Activated effector memory CD4-positive, alpha-beta T cell treated with Interleukin-2 at 50 U/mL for 16 hours (primary cell): ENCODE results near the gene MOCS1.

Experiments used
- DNase-seq: peaks from one replicate; pipeline ENCODE4 v3.0.0-alpha.2; 2020

MOCS1 gene

DNA sequence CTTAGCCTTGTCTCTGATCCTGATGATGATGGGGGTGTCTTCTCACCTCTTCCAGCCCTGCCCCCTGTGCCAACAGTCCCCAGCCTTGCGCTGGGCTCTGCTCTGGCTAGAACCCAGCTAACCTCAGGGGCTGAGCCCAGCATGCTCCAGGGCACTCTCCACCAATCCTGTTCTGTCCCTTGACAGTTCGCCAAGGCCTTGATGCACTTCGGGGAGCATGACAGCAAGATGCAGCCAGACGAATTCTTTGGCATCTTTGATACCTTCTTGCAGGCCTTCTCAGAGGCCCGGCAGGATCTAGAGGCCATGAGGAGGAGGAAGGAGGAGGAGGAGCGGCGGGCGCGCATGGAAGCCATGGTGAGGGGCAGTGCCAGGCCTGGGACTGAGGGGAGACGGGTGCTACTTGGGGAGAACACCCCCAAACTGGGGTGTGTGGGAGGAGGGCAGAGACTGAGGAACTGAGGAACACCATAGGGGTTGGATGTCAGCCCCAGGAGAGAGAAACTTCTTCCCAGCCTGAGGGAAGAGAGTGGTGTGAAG is 33.1 kb downstream of the MOCS1 start:
- DNase-seq = no peak

DNA sequence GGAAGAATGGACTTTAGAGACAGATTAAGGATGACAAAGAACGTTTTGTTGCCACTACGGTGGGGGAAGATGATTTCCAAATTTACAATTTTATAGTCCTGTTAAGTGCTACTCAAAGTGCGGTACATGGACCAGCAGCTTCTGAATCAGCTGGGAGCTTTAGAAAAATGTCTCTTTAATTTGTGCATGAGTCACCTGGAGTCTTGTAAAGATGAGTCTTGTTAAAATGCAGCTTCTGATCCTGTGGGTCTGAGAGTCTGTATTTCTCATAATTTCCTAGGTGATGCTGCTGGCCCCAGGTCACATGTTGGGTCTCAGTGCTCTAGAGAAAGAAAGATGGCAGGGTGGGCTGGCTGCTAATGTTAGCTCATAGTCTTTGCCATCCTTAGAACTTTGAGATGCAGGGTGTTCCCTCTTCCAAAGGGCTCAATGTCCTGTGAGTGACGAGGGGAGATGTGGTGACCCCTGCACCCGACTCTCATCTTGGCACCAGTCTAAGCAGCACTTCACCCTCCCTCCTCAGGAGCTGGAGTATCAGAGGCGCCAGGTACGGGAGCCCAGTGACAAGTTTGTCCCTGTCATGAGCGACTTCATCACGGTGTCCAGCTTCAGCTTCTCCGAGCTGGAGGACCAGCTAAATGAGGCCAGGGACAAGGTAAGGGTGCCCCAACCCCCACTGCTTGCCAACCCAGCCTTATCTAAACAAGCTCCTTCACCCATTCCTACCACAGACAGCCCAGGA is 34.5 kb downstream of the MOCS1 start:
- DNase-seq = no peak

DNA sequence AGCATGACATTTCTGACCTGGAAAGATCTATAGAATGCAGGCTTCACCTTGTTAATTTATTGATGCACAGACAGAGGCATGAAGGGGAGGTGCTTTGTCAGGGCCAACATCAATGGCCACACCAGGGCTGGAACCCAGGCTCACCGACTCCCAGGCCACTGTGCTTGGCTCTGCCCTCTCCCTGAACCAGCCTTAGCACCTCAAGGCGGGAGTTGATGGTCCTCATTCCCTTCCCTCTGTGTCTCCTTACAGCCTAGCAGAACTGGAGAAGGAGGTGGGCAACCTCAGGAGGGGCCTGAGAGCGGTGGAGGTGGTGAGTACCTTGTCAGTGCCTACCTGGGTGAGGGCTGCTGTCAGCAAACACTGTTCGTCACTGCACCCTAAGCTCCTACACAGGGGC is 35.6 kb downstream of the MOCS1 start:
- DNase-seq = no peak

DNA sequence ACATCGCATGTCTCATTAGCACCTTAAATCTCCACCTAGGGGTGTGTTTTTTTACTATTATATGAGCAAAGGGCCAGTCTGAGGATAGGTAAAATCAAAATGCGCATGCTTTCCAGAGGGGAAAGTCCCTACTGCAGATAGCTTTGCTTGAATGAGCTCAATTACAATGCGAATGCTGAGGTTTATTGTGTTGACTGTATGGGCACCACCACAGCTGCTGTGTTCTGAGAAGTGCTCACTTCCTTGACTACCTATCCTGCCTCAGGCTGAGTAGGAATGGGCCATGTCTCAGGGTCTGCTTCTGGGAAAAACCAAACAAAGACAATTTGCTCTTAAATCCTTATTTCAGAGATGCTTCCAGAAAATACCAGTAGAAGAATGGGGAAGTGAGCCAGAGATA is 36.6 kb downstream of the MOCS1 start:
- no peak for DNase-seq

DNA sequence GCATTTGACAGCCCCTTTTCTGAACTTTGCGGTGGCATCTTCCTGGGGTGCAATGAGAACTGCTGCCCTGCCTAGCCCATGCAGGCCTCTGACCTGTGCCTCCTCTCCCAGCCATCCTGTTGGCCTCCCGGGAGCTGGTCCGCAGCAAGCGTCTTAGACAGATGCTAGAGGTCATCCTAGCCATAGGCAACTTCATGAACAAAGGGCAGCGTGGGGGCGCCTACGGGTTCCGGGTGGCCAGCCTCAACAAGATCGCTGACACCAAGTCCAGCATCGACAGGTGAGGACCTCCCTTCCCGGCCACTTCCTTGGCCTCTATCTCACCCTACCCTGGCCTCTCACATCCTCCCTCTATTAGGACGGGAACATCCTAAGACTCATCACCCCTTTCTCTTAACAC is 37.6 kb downstream of the MOCS1 start:
- DNase-seq = no peak

DNA sequence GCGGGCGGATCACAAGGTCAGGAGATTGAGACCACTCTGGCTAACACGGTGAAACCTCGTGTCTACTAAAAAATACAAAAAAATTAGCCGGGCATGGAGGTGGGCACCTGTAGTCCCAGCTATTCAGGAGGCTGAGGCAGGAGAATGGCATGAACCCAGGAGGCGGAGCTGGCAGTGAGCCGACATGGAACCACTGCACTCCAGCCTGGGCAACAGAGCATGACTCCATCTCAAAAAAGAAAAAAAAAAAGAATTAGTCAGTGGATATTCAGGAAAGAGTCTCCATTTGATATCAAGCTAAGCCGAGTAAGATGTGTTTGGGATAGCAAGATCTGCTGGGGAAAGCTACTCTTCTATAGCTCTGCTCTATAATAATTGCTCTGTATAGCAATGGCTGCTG is 41.0 kb downstream of the MOCS1 start:
- no peak for DNase-seq

DNA sequence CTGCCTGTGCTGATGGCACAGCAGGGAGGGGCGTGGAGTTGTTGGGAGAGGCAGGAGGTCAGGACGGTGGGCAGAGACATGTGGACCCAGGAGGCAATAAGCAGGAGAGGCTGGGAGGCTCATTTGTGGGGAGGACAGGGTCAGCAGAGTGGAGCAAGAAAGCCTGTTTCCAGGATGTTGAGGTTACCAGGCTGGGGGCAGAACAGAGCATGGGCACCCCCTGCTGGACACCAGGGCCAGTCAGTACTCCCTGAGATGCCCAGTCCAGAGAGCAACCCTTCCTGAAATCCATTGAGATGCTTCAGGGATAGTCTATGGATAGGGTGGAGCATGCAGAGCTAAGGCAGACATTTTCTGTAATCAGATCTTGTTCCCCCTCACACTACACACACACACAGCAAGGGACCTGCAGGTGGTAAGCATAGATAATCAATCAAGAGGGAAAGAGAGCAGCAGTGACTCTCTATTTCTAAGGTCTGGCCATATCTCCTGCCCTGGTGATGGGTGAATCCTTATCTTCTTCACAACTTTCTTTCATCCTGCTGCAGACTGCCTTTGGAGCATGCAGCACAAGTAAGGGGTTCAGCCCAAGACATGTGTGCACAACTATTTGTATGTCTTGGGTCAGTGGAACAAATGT is 41.7 kb downstream of the MOCS1 start:
- DNase-seq = no peak

DNA sequence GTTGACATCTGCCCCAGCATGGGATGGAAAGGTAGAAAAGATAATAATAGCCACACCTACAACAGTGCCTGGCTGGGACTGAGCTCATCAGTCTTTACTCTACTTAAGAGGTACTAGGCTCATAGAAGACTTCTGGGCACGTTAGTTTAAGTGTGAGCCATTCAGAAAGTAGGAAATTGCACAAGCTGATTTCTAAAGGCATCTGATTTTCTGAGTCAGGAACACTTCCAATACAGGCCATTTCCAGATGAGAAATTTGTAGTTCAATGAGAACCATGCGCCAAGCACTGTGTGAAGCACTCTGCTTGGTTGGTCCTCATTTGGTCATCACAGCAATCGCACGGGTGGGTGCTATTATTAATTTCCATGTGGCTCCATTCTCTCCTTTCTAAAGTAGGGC is 42.3 kb downstream of the MOCS1 start:
- DNase-seq = no peak

DNA sequence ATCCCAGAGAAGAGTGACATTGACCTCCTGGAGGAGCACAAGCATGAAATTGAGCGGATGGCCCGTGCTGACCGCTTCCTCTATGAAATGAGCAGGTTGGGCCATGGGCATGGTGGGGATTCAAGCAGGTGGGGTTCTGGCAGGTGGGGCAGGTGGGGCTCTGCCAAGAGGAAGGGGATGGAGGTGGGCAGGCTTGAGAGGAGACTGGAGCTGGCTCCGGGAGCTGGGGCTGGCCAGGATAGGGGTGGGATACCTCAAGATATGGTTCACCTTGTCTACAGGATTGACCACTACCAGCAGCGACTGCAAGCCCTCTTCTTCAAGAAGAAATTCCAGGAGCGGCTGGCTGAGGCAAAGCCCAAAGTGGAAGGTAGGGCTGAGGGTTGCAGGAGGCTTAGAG is 42.9 kb downstream of the MOCS1 start:
- DNase-seq = no peak

DNA sequence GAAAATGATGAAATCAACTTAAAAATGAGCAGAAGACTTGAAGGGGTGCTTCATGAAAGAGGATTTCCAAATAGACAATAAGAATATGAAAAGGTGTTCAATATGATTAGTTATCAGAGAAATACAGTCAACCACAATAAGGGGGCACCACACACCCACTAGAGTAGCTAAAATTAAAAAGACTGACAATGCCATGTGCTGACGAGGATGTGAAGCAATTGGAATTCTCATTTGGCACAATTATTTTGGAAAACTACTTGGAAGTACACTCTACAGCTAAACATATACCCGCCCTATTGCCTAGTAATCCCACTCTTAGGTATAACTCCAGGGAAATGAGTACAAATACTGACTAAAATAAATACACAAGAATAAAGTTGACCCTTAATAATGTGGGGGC is 45.0 kb downstream of the MOCS1 start:
- DNase-seq = no peak

DNA sequence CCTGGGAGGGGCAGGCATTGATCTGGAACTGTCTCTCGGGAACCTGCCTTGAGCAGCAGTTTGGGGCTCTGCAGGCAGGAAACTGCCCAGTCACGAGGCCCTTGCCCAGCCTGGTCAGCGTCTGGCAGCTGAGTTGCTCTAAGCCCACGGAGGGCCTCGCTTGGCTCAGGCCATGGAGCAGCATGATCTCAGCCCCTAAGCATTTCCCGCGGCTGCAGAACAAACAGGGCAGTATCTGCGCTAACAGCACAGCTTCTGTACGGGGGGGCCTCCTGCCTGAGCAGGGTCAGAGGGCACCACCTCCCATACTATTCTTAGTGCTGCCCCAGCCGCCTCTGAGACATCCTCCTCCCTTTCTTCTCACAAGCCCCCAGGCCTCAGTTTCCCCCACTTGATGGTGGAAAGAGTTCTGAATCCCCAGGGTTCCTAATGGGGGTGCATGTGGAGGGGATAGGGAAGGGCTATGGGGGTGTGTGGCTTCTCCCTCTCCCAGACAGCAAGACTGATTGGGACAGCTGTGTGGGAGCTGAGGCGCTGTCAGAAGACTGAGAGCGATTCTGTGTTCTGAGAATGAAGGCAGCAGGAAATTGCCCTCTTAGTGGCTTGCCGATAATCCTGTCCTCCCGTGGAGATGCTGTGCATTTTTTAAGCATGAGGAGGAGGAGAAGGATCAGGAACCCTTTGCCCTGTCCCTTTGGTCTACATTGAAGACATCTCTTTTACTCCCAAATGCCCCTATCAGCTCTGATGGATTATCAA is 46.4 kb downstream of the MOCS1 start:
- DNase-seq = no peak

DNA sequence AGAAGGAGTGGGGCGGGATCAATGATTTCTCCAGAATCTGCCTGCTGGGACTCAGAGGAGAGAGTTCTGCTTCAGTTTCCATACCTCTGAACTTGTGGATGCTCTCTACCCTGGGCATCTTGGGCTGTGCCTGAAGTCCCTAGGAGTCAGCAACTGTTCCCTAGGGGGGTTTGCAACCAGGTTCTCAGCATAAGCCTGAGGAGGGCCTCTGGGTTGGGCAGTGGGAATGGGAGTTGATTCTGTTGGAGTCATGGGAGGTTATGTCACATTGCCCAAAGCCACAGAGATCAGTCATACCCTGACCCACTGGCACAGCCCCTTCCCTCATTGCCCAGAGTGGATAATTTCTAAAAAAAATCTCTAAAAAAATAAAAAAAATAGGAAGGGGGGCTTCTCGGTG is 47.4 kb downstream of the MOCS1 start:
- DNase-seq = no peak

DNA sequence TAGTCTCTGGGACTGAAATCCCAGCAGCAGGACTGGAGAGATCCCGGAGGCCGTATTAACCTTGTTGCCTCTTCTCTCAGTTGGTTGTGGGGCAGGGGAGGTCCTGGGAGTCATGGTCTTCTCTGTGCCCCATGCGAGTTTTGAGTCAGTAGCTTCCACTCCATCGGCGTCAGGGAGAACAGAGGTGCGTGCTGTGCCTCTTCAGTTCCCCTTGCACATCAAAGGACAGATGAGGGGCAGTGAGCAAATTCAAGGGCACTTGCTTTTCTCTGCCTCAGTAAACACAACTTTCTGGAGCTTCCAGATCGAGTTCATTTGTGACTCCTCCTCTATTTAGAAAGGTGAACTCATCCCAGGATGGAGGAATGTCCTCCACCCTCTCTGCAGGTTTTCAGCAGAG is 48.6 kb downstream of the MOCS1 start:
- DNase-seq = no peak

DNA sequence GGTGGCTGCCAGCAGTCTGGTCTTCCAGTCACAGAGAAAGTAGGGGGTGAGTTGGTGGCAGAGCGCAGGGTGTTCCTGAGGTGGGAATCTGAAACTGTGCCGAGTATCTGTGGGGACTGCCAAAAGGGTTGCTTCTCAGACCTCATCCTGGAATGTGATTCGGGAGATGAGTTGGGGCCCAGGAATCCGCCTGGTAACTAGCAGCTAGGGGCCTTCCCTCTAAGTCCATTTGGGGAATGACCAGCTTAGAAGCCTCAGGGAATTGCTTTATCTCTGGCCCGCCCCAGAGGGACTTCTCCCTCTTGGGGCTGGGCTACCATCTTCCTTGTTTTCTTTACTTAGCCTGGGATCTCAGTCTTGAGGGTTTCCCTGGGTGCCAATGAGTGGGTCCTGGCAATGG is 49.6 kb downstream of the MOCS1 start:
- DNase-seq = no peak

DNA sequence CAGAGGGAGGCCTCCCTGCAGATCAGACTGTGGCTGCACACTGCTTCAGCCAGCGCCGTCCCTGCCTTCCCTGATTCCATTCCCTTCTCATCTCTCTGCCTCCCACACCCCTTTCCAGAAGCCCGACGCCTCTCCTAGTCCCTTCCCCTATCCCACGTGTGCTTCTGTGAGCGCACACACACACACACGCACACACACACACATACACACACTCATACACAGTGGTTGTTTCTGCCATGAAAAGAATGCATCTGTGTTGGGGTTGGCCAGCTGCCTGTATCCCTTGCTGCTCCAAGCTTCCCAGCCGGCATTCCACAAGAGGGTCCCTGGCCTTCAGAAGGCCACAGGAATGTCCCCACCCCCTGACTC is 51.7 kb downstream of the MOCS1 start:
- DNase-seq = no peak

DNA sequence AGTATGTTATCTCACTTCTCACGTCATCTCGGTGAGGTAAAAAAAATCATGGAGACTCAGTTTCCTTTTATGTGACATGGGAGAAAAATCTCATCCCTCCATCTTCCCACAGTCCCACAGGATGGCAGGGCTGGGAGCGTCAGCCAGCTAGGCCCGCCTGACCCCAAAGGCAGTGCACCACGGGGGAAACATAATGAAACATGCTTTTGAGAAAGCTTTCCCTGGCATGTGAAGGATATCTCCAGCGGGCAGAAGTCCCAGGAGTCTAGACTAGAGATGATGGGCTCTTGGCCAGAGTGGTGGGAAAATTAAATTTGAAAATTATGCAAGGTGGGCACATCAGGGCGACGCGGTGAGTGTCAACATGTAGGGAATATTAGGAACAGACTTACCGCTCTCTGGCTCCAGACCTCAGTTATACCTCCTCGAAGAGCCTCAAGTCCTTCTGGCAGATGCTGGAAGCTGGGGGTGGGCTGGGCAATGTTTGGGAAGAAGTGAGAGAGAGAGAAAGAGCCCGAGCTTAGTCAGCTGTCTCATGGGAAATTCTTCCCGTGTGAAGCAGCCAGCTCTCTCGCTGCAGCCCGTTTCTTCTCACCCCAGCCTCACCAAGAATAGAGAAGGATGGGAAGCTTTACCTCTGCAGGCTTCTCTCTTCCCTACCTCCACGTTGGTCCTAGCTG is 52.3 kb downstream of the MOCS1 start:
- DNase-seq = no peak

DNA sequence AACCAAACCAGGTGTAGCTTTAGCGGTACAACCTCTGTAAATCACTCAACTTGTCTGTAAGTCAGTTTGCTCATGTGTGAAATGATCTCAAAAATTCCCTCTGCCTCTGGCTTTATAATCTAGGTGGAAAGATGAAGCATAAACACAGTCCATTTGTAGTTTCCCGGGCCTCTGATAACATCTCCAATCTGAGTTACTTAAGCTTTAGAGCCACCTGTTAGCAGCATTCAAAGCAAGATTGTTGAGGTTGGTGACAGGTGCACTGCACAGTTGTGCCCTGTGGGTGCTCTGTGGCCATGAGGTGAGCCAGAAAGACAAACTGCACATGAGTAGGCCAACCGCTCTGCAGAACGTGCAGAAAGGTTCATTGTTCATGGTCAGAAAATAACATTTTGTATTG is 53.7 kb downstream of the MOCS1 start:
- DNase-seq = no peak

DNA sequence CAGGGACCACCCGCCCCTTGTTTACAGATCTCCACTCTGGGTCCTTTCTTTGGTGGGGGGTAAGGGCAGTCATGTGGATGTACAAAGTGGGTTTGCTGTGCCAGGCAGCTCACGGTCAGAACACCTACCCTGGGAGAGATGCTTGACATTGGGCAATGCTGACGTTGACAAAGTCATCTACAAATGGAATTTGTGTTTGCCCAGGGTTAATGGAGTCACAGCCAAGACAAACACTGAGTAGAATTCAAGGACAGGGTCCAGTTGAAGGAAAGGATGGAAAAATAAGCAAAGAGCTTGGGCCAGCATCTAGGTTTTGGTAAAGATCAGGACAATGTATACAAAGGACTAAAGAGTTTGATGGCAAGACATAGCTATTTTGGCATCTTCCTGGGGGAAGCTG is 54.7 kb downstream of the MOCS1 start:
- no peak for DNase-seq

DNA sequence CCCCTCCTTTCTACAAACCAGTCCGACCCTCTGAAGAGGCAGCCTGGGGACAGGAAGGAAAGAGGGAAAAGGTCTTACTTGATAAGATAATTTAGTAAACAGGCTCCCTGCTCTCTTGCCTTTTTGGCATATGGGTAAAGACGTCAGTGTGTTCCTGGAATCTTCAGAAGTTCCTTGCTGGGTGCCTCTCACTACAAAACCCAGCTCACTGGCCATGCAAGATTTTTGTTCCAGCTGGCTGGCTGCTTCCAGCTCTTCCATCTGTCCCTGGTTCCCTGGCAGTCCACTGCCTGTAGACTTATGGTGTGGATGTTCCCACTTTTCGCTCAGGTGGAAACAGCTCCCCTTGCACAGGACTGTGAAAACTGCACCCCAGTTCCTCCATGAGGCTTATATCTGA is 57.4 kb downstream of the MOCS1 start:
- no peak for DNase-seq

DNA sequence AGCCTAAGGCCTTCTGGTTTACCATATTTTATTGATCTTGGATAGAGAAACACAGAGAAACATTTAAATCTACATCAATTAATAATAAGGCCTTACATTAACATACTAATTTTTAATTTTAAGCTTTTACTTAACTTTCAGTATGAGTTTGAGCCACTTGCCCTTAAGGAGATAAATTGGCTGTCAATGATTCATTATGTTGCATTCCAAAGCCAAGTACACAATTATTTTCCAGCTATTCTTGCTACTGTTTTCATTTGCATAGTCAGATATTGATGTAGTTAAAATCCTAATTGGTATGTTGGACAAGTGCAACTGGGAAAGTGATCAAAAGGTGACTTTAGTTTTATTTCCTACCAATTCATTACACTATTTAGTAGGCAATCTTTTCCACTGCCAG is 58.2 kb downstream of the MOCS1 start:
- DNase-seq = no peak

DNA sequence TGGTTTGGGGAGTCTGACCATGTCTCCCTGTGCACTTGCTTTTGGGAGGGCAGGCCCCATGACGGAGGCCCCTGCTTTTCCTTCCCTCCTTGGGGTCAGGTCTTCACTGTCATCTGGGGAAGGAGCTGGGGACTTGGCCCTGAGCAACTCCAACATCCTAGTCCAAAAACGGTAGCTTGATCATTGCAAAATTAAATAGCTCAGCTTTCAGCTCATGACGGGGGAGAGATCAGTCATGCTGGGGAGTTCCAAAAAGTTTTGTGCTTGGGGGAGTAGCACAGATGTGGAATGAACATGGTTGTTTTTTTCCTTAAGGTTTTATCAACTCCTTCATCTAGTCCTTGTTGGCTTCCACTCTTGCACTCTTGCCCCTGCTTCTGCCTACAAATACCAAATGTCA is 60.8 kb downstream of the MOCS1 start:
- DNase-seq = no peak

DNA sequence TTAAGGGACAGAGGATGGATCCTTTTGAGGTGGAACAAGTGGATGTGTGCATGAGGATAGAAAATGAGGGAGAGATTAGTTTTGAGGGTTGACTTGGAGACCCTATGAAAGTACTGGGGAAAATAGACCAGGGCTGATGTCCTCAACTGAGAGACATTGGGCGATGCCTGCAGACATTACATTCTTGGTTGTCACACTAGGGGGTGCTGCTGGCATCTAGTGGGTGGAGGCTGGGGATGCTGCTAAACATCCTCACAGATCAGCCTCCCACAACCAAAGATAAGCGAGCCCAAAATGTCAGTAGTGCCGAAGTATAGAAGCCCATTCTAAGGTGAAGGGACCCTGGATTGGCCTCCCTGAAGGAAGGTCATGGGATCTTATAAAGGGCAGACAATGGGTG is 63.3 kb downstream of the MOCS1 start:
- no peak for DNase-seq

DNA sequence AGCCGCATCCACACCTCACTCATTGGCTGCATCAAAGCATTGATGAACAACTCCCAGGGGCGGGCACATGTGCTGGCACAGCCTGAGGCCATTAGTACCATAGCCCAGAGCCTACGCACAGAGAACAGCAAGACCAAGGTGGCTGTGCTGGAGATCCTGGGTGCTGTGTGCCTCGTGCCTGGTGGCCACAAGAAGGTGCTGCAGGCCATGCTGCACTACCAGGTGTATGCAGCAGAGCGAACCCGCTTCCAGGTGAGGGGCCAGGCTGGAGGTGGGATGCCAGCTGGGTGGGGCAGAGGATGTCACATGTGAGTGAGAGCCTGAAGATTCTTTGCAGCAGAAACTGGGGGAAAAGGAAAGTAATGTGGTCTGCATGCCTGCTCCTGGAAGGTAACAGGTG is 66.7 kb downstream of the MOCS1 start:
- no peak for DNase-seq
